Neural progenitor cell (in vitro differentiated cells): ENCODE measurements around the gene MRPS21. TPM values are rescaled to one million over a fixed set of nuclear protein-coding genes. Genes with fewer than 3 reads are reported as not detected.

Experiments used
- DNase-seq: peaks from one replicate; pipeline ENCODE4 v3.0.0-alpha.2; 2016; ENCODE audit warnings: low spot score
- H2AFZ ChIP-seq: fragments of 200-600 bp; sonication (generic); replicated peaks from 2 replicates; pipeline ENCODE4 v1.6.1; 2016; ENCODE audit warnings: antibody characterized with exemption
- H3F3A ChIP-seq: fragments of 200-600 bp; sonication (generic); 2 replicates; pipeline ENCODE4 v1.6.1; 2016; ENCODE audit warnings: antibody characterized with exemption, low read depth
- H3K27ac ChIP-seq: fragments of 200-600 bp; sonication (generic); 2 replicates; pipeline ENCODE4 v1.5.1; 2016; ENCODE audit warnings: mild to moderate bottlenecking
- H3K27me3 ChIP-seq: fragments of 200-600 bp; sonication (generic); 2 replicates; pipeline ENCODE4 v1.6.1; 2016; ENCODE audit warnings: mild to moderate bottlenecking, moderate library complexity
- H3K36me3 ChIP-seq: fragments of 200-600 bp; sonication (generic); 2 replicates; pipeline ENCODE4 v1.5.1; 2016
- H3K4me1 ChIP-seq: fragments of 200-600 bp; sonication (generic); 2 replicates; pipeline ENCODE4 v1.6.1; 2016; ENCODE audit warnings: mixed run types
- H3K4me2 ChIP-seq: fragments of 200-600 bp; sonication (generic); 2 replicates; pipeline ENCODE4 v1.6.1; 2016
- H3K4me3 ChIP-seq: fragments of 200-600 bp; sonication (generic); 2 replicates; pipeline ENCODE4 v1.5.1; 2016
- H3K79me2 ChIP-seq: fragments of 200-600 bp; sonication (generic); 2 replicates; pipeline ENCODE4 v1.6.1; 2016; ENCODE audit warnings: low read depth
- H3K9ac ChIP-seq: fragments of 200-600 bp; sonication (generic); 2 replicates; pipeline ENCODE4 v1.6.1; 2016
- H3K9me3 ChIP-seq: fragments of 200-600 bp; sonication (generic); 2 replicates; pipeline ENCODE4 v1.5.1; 2016; ENCODE audit warnings: low read depth
- H4K20me1 ChIP-seq: fragments of 200-600 bp; sonication (generic); 2 replicates; pipeline ENCODE4 v1.6.1; 2016; ENCODE audit warnings: low read depth
- H3K27ac Mint-ChIP-seq: 3 replicates; pipeline ENCODE4 v1.8.0; 2021; ENCODE audit warnings: mixed read lengths
- H3K27me3 Mint-ChIP-seq: 2 replicates; pipeline ENCODE4 v1.8.0; 2022; ENCODE audit warnings: low read depth, mild to moderate bottlenecking, inconsistent platforms, moderate library complexity, mixed read lengths; ENCODE audit not compliant: insufficient read depth
- H3K36me3 Mint-ChIP-seq: 3 replicates; pipeline ENCODE4 v1.8.0; 2021; ENCODE audit warnings: mixed read lengths
- H3K4me1 Mint-ChIP-seq: 3 replicates; pipeline ENCODE4 v1.8.0; 2021; ENCODE audit warnings: mixed read lengths
- H3K4me3 Mint-ChIP-seq: 3 replicates; pipeline ENCODE4 v1.8.0; 2021; ENCODE audit warnings: mild to moderate bottlenecking, moderate library complexity, mixed read lengths
- H3K9me3 Mint-ChIP-seq: 3 replicates; pipeline ENCODE4 v1.8.0; 2020; ENCODE audit warnings: mixed read lengths
- CTCF ChIP-seq: fragments of 200-600 bp; sonication (generic); IDR thresholded peaks from 2 replicates; pipeline ENCODE4 v1.5.1; 2017; ENCODE audit warnings: antibody characterized with exemption, mild to moderate bottlenecking
- EZH2 ChIP-seq: fragments of 200-600 bp; sonication (generic); IDR thresholded peaks from 2 replicates; pipeline ENCODE4 v1.6.1; 2017; ENCODE audit warnings: antibody characterized with exemption, mild to moderate bottlenecking, moderate library complexity
- EZH2phosphoT487 ChIP-seq: fragments of 200-600 bp; sonication (generic); IDR thresholded peaks from 2 replicates; pipeline ENCODE4 v1.6.1; 2017; ENCODE audit warnings: antibody characterized with exemption
- total RNA-seq: library from RNA; depleted of rRNA; stranded (reverse); fragments of >200 nt; gene quantifications from 2 replicates; pipeline ENCODE4 v1.2.3, GENCODE V29; 2015; ENCODE audit warnings: low replicate concordance

Gene MRPS21
- 53.1 and 75.1 TPM in 2 replicates for total RNA-seq

- Mint-ChIP-seq H3K4me3 (peak within 1 kb of the TSS; percentile 95), H3K9me3 (no peaks in the 10 kb centered on the region), H3K36me3 (peaks cover 19% of the 10 kb centered on the region), H3K4me1 (peaks cover 23% of the 10 kb centered on the region), H3K27me3 (no peaks in the 10 kb centered on the region), H3K27ac (peak within 1 kb of the TSS; percentile 99)
- no peaks in the 10 kb centered on the region for H3K9me3 ChIP-seq
- H3F3A ChIP-seq, result peaks cover 19% of the 10 kb centered on the region
- H3K27me3 ChIP-seq, result no peaks in the 10 kb centered on the region
- peaks cover 2% of the 10 kb centered on the region for H4K20me1 ChIP-seq
- H3K4me3 ChIP-seq, result peak within 1 kb of the TSS; percentile 95
- no peak for TF ChIP-seq CTCF
- no peak for TF ChIP-seq EZH2
- TF ChIP-seq EZH2phosphoT487, result no peak
- no peaks in the 10 kb centered on the region for H3K36me3 ChIP-seq
- peaks cover 42% of the 10 kb centered on the region for H3K79me2 ChIP-seq
- peak within 1 kb of the TSS; percentile 98 for H3K4me2 ChIP-seq
- no peak within 1 kb of the TSS for H3K27ac ChIP-seq
- peak within 1 kb of the TSS; percentile 83 for H3K9ac ChIP-seq
- H2AFZ ChIP-seq, result peak within 1 kb of the TSS; percentile 92
- DNase-seq, result peak; percentile 92
- no peaks in the 10 kb centered on the region for H3K4me1 ChIP-seq
These were observed at the start of gene MRPS21 for GRCh38 chr1:150293433-150294253. Gene MRPS21 (plus strand): TSS chr1:150293861. CDS start chr1:150294367, 506 bp downstream.

- no peak overlapping the region for H3K4me3 ChIP-seq
- no peak overlapping the region for H3K27ac ChIP-seq
- no peak overlapping the region for H3K4me2 ChIP-seq
- H3K27me3 ChIP-seq, result no peaks in the 10 kb centered on the region
- TF ChIP-seq CTCF (no peak), EZH2 (no peak), EZH2phosphoT487 (no peak)
- no peaks in the 10 kb centered on the region for H4K20me1 ChIP-seq
- no peaks in the 10 kb centered on the region for H3K36me3 Mint-ChIP-seq
- no peak overlapping the region for H3K9ac ChIP-seq
- H3K4me1 Mint-ChIP-seq, result no peaks in the 10 kb centered on the region
- no peak overlapping the region for H3K27ac Mint-ChIP-seq
- H3K9me3 Mint-ChIP-seq, result no peaks in the 10 kb centered on the region
- H3K9me3 ChIP-seq, result no peaks in the 10 kb centered on the region
- H3K79me2 ChIP-seq, result no peaks in the 10 kb centered on the region
- no peaks in the 10 kb centered on the region for H3K36me3 ChIP-seq
- no peaks in the 10 kb centered on the region for H3K4me1 ChIP-seq
- DNase-seq, result no peak
- H3K4me3 Mint-ChIP-seq, result no peak overlapping the region
- peaks cover under 1% of the 10 kb centered on the region for H3F3A ChIP-seq
- H3K27me3 Mint-ChIP-seq, result peaks cover 8% of the 10 kb centered on the region
- H2AFZ ChIP-seq, result no peak overlapping the region
These were observed 43.7 kb upstream of the MRPS21 start for GRCh38 chr1:150249936-150250335.

- Mint-ChIP-seq H3K4me1 (peaks cover 54% of the 10 kb centered on the region), H3K27me3 (peaks cover 12% of the 10 kb centered on the region), H3K9me3 (no peaks in the 10 kb centered on the region), H3K27ac (peak overlapping the region; percentile 95), H3K36me3 (peaks cover 2% of the 10 kb centered on the region), H3K4me3 (peak overlapping the region; percentile 93)
- Histone ChIP-seq H3K9me3 (no peaks in the 10 kb centered on the region), H3K4me2 (peak overlapping the region; percentile 99), H3K27ac (peak overlapping the region; percentile 98), H3K79me2 (peaks cover 38% of the 10 kb centered on the region), H2AFZ (no peak overlapping the region), H3K36me3 (no peaks in the 10 kb centered on the region), H3K9ac (peak overlapping the region; percentile 67), H3K4me3 (peak overlapping the region; percentile 84), H3K27me3 (no peaks in the 10 kb centered on the region), H3K4me1 (peaks cover 23% of the 10 kb centered on the region), H4K20me1 (no peaks in the 10 kb centered on the region), H3F3A (peaks cover 56% of the 10 kb centered on the region)
- no peak for DNase-seq
- TF ChIP-seq CTCF (no peak), EZH2 (no peak), EZH2phosphoT487 (no peak)
These were observed 37.5 kb upstream of the MRPS21 start for GRCh38 chr1:150256198-150256553.
